Left ventricle myocardium inferior (tissue), 1 donor: ENCODE measurements around the gene ASIC4. TPM values are rescaled to one million over a fixed set of nuclear protein-coding genes. Genes with fewer than 3 reads are reported as not detected.

ENCODE experiments used
- DNase-seq: peaks from one replicate; pipeline ENCODE4 v3.0.0-alpha.2; 2020
- H3K27ac ChIP-seq: fragments of 200-600 bp; replicated peaks from 2 replicates; pipeline ENCODE4 v1.8.0; 2021
- H3K27me3 ChIP-seq: fragments of 200-600 bp; 2 replicates; pipeline ENCODE4 v1.8.0; 2021; ENCODE audit warnings: low read depth
- H3K36me3 ChIP-seq: fragments of 200-600 bp; 2 replicates; pipeline ENCODE4 v1.8.0; 2021
- H3K4me1 ChIP-seq: fragments of 200-600 bp; 2 replicates; pipeline ENCODE4 v1.8.0; 2021
- H3K4me3 ChIP-seq: fragments of 200-600 bp; 2 replicates; pipeline ENCODE4 v1.8.0; 2021; ENCODE audit warnings: mild to moderate bottlenecking, moderate library complexity
- H3K9me3 ChIP-seq: fragments of 200-600 bp; replicated peaks from 2 replicates; pipeline ENCODE4 v1.8.0; 2021
- CTCF ChIP-seq: fragments of 200-600 bp; IDR thresholded peaks from 2 replicates; pipeline ENCODE4 v1.8.0; 2021; ENCODE audit warnings: antibody characterized with exemption, mild to moderate bottlenecking, borderline replicate concordance
- intact Hi-C: fragments of 100-400 bp; cut with micrococcal nuclease; formaldehyde crosslinking; loops from one replicate; pipeline ENCODE4 v1.11.0; 2022
- total RNA-seq: library from RNA; stranded (reverse); fragmentation: NEBNext Ultra II Directional; extraction: Animal tissue kit (Norgen Biotek cat#: 25700); gene quantifications from one replicate; pipeline ENCODE4 v1.2.1, GENCODE V29; 2021
- donor health status: DM: no; HTN: yes; CAD: no; lungs with severe emphysema.

Gene ASIC4
- total RNA-seq, 1 donor from 2014 or later, result not detected

- TF ChIP-seq CTCF, result no peak
- Histone ChIP-seq H3K4me3 (no peak overlapping the region), H3K9me3 (no peaks in the 10 kb centered on the region), H3K27me3 (peaks cover 35% of the 10 kb centered on the region), H3K36me3 (peaks cover 13% of the 10 kb centered on the region), H3K27ac (no peak overlapping the region), H3K4me1 (peaks cover 37% of the 10 kb centered on the region)
- no peak for DNase-seq
- intact Hi-C loops, result no loop called here
These were observed 31.1 kb downstream of the ASIC4 start for GRCh38 chr2:219545295-219545942.

GRCh38 chr2:219545943-219546352 lies 31.7 kb downstream of the ASIC4 start:
- H3K4me3 ChIP-seq, result no peak overlapping the region
- peaks cover 35% of the 10 kb centered on the region for H3K27me3 ChIP-seq
- H3K4me1 ChIP-seq, result peaks cover 37% of the 10 kb centered on the region
- H3K27ac ChIP-seq, result no peak overlapping the region
- peaks cover 8% of the 10 kb centered on the region for H3K36me3 ChIP-seq
- no peak for TF ChIP-seq CTCF
- intact Hi-C loops, result no loop called here
- DNase-seq, result no peak
- no peaks in the 10 kb centered on the region for H3K9me3 ChIP-seq

- Histone ChIP-seq H3K4me3 (no peak overlapping the region), H3K4me1 (peaks cover 34% of the 10 kb centered on the region), H3K9me3 (no peaks in the 10 kb centered on the region), H3K36me3 (no peaks in the 10 kb centered on the region), H3K27me3 (peaks cover 36% of the 10 kb centered on the region), H3K27ac (no peak overlapping the region)
- DNase-seq, result no peak
- intact Hi-C loops, result no loop called here
- TF ChIP-seq CTCF, result no peak
These were observed 33.3 kb downstream of the ASIC4 start for GRCh38 chr2:219547621-219548020.

GRCh38 chr2:219548990-219549389 lies 34.7 kb downstream of the ASIC4 start:
- Histone ChIP-seq H3K36me3 (no peaks in the 10 kb centered on the region), H3K27me3 (peaks cover 47% of the 10 kb centered on the region), H3K4me1 (peaks cover 30% of the 10 kb centered on the region), H3K27ac (no peak overlapping the region), H3K4me3 (no peak overlapping the region), H3K9me3 (no peaks in the 10 kb centered on the region)
- TF ChIP-seq CTCF, result no peak
- intact Hi-C loops, result no loop called here
- DNase-seq, result no peak

- intact Hi-C loops, result no loop called here
- Histone ChIP-seq H3K27me3 (peaks cover 53% of the 10 kb centered on the region), H3K4me1 (peaks cover 24% of the 10 kb centered on the region), H3K27ac (no peak overlapping the region), H3K4me3 (no peak overlapping the region), H3K36me3 (no peaks in the 10 kb centered on the region), H3K9me3 (no peaks in the 10 kb centered on the region)
- TF ChIP-seq CTCF, result no peak
- no peak for DNase-seq
These were observed 35.3 kb downstream of the ASIC4 start for GRCh38 chr2:219549619-219550018.
